ENCODE results near the gene CCNT1.

- TF ChIP-seq CTCF (conservative IDR thresholded peaks at IDR 0.05; ENCODE audit: low read depth, low read length) (no peak), EZH2 (IDR thresholded peaks at IDR 0.05; ENCODE audit: borderline replicate concordance, low read depth, low read length, poor library complexity, severe bottlenecking) (no peak)
These were observed 56.6 kb downstream of the CCNT1 start for GRCh38 chr12:48659863-48660262.

All from A673 (cell line).